B cell (primary cell): Measurements from ENCODE around the gene HES4. TPM values are rescaled to one million over a fixed set of nuclear protein-coding genes. Genes with fewer than 3 reads are reported as not detected.

Experiments
- ATAC-seq: fragments of 200-7000 bp; cut with Tn5 transposase; one replicate; pipeline ENCODE4 v1.10.0; 2021; ENCODE audit warnings: low read depth, mild to moderate bottlenecking, moderate number of reproducible peaks, moderate library complexity
- CTCF ChIA-PET: fragments of 350-600 bp; sonication (Branson Sonifier 250); formaldehyde crosslinking; loops from one replicate; lab custom pipeline; 2021; ENCODE audit warnings: antibody characterized with exemption, inconsistent platforms; lab: Charles Lee
- POLR2A ChIA-PET: fragments of 350-600 bp; sonication (Branson Sonifier 250); formaldehyde crosslinking; loops from one replicate; lab custom pipeline; 2021; ENCODE audit warnings: antibody characterized with exemption; lab: Charles Lee
- DNase-seq: peaks from one replicate; pipeline ENCODE4 v3.0.0; 2013
- H2AFZ ChIP-seq: 2 replicates; pipeline ENCODE4 v1.6.1; 2012; ENCODE audit warnings: mild to moderate bottlenecking, low read depth, low read length; ENCODE audit not compliant: insufficient read depth, poor library complexity, severe bottlenecking
- H3K27ac ChIP-seq, 2 donors: 1 replicate in 1 of 2; 2 replicates in 1 of 2; pipeline ENCODE4 v1.5.1; 2012 to 2013; ENCODE audit warnings: low read length in 2 of 2, mild to moderate bottlenecking in 2 of 2, moderate library complexity in 1 of 2
- H3K27me3 ChIP-seq, 4 experiments: fragments of 200-600 bp in 1 of 4; sonication (generic) in 1 of 4; replicated peaks in 1 of 4; 1 replicate in 2 of 4; 2 replicates in 2 of 4; pipeline versions ENCODE4 v1.6.1 to v1.7.0; 2013 to 2016; ENCODE audit warnings: low read length in 3 of 4, mild to moderate bottlenecking in 2 of 4, mixed read lengths in 1 of 4, moderate library complexity in 1 of 4; ENCODE audit not compliant: insufficient read depth in 4 of 4, control insufficient read depth in 3 of 4; ENCODE audit errors: control extremely low read depth in 1 of 4
- H3K36me3 ChIP-seq, 2 experiments: replicated peaks in 1 of 2; 1 replicate in 1 of 2; 2 replicates in 1 of 2; pipeline versions ENCODE4 v1.6.1 to v1.7.1; 2013; ENCODE audit warnings: low read length in 1 of 2; ENCODE audit not compliant: insufficient read depth in 2 of 2, control insufficient read depth in 1 of 2; ENCODE audit errors: control extremely low read depth in 1 of 2, extremely low read depth in 1 of 2
- H3K4me1 ChIP-seq, 2 donors: fragments of 200-600 bp in 1 of 2; sonication (generic) in 1 of 2; 1 replicate in 1 of 2; 2 replicates in 1 of 2; pipeline versions ENCODE4 v1.5.1 to v1.6.1; 2013 to 2017; ENCODE audit warnings: low read length in 2 of 2; ENCODE audit not compliant: control insufficient read depth in 2 of 2, insufficient read depth in 2 of 2
- H3K4me2 ChIP-seq: replicated peaks from 2 replicates; pipeline ENCODE3; 2012; ENCODE audit warnings: mild to moderate bottlenecking, low read depth, low read length; ENCODE audit not compliant: poor library complexity, severe bottlenecking
- H3K4me3 ChIP-seq, 5 experiments: fragments of 200-600 bp in 1 of 5; sonication (generic) in 1 of 5; 1 replicate in 3 of 5; 2 replicates in 2 of 5; pipeline versions ENCODE4 v1.5.1 to v1.7.0; 2011 to 2016; ENCODE audit warnings: low read length in 4 of 5, mild to moderate bottlenecking in 4 of 5, low read depth in 2 of 5, control low read depth in 1 of 5, moderate library complexity in 1 of 5; ENCODE audit not compliant: insufficient read depth in 1 of 5; ENCODE audit errors: control extremely low read depth in 1 of 5, extremely low read depth in 1 of 5
- H3K79me2 ChIP-seq: fragments of 200-600 bp; sonication (generic); one replicate; pipeline ENCODE4 v1.6.0; 2016; ENCODE audit warnings: low read length; ENCODE audit not compliant: control insufficient read depth, insufficient read depth
- H3K9ac ChIP-seq: fragments of 200-600 bp; sonication (generic); 2 replicates; pipeline ENCODE4 v1.6.1; 2017; ENCODE audit warnings: mild to moderate bottlenecking, low read length, moderate library complexity
- H3K9me3 ChIP-seq, 3 donors: one replicate each; pipeline versions ENCODE4 v1.6.1 to v1.7.1; 2013; ENCODE audit warnings: low read length in 2 of 3; ENCODE audit not compliant: control insufficient read depth in 2 of 3, insufficient read depth in 1 of 3; ENCODE audit errors: control extremely low read depth in 1 of 3
- H4K20me1 ChIP-seq: 2 replicates; pipeline ENCODE4 v1.6.0; 2012; ENCODE audit warnings: mild to moderate bottlenecking, low read length; ENCODE audit not compliant: insufficient read depth, control insufficient read depth, poor library complexity, severe bottlenecking
- H3K27ac Mint-ChIP-seq: one replicate; pipeline ENCODE4 v1.8.0; 2021; ENCODE audit warnings: mixed read lengths
- H3K27me3 Mint-ChIP-seq: one replicate; pipeline ENCODE4 v1.8.0; 2021; ENCODE audit warnings: mixed read lengths
- H3K4me1 Mint-ChIP-seq: one replicate; pipeline ENCODE4 v1.8.0; 2021; ENCODE audit warnings: mixed read lengths
- H3K4me3 Mint-ChIP-seq: one replicate; pipeline ENCODE4 v1.8.0; 2021; ENCODE audit warnings: mixed read lengths
- H3K9me3 Mint-ChIP-seq: one replicate; pipeline ENCODE4 v1.8.0; 2022; ENCODE audit warnings: mixed read lengths; ENCODE audit not compliant: insufficient read depth
- EZH2 ChIP-seq: IDR thresholded peaks from 2 replicates; pipeline ENCODE4 v1.6.1; 2012; ENCODE audit warnings: borderline replicate concordance, low read depth, mild to moderate bottlenecking, moderate library complexity, low read length; ENCODE audit not compliant: insufficient read depth, poor library complexity, severe bottlenecking
- WGBS: methylation state at CpG from one replicate; pipeline ENCODE4 v1.1.5; 2013; ENCODE audit warnings: missing lambda C conversion rate; ENCODE audit not compliant: insufficient coverage; 5-methylcytosine and 5-hydroxymethylcytosine counted together
- intact Hi-C: fragments of 100-400 bp; cut with micrococcal nuclease; formaldehyde crosslinking; loops from one replicate; pipeline ENCODE4 v1.10.0; 2022
- polyA plus RNA-seq: library from polyadenylated mRNA; depleted of rRNA; stranded (reverse); fragments of >200 nt; gene quantifications from 2 replicates; pipeline ENCODE4 v1.2.3, GENCODE V29; 2012
- total RNA-seq, 2 donors: library from RNA; stranded (reverse); fragments of 120-200 nt in 1 of 2; gene quantifications; 1 replicate in 1 of 2; 2 replicates in 1 of 2; pipeline versions ENCODE4 v1.2.3 to v1.2.4, GENCODE V29; 2013 to 2022
- TF ChIP-seq, protein P1 (sequence below): fragments of 200-600 bp; IDR thresholded peaks from one replicate; pipeline ENCODE4 v1.8.0; 2022; ENCODE audit warnings: antibody characterized with exemption, mild to moderate bottlenecking

Gene HES4
- total and polyA plus RNA-seq, 2 donors (not counting 1 experiment from before 2014, with no cell fraction given) = 3.2 to 4.5 TPM

DNA sequence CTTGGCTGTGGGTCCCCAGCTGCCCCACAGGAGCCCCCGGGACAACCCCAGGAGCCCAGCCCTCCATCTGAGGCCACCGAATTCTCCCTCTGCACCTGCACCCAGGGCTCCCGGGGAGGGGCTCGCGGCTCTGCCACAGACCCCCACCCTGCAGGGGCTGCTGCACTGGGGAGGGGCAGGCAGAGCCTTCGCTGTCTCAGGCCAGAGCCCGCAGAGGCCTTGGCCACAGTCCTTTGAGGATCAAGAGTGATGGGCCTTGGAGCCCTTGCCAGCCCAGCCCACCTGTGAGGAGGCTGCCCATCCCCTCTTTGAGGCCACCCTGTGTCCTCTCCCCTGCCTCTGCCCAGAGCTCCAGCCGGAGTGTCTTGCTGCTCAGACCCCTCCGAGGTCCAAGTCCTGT, 24.5 kb downstream of the HES4 start:
- no peak for ATAC-seq
- Histone ChIP-seq H2AFZ (no peak overlapping the region), H3K36me3 (no peaks in the 10 kb centered on the region), H3K9ac (no peak overlapping the region), H3K27me3 (peaks cover 0 to 62% (median 17%) of the 10 kb centered on the region in 4 experiments), H3K4me2 (peak overlapping the region; percentile 66), H3K9me3 (peaks cover 0 to 17% (median 0%) of the 10 kb centered on the region in 3 donors), H3K27ac (no peak overlapping the region), H4K20me1 (no peaks in the 10 kb centered on the region), H3K79me2 (no peaks in the 10 kb centered on the region), H3K4me3 (no peak overlapping the region), H3K4me1 (peaks cover 10% of the 10 kb centered on the region in 2 donors)
- H3K4me3 Mint-ChIP-seq = peak overlapping the region; percentile 37
- TF ChIP-seq EZH2 = no peak
- TF ChIP-seq, protein P1, sequence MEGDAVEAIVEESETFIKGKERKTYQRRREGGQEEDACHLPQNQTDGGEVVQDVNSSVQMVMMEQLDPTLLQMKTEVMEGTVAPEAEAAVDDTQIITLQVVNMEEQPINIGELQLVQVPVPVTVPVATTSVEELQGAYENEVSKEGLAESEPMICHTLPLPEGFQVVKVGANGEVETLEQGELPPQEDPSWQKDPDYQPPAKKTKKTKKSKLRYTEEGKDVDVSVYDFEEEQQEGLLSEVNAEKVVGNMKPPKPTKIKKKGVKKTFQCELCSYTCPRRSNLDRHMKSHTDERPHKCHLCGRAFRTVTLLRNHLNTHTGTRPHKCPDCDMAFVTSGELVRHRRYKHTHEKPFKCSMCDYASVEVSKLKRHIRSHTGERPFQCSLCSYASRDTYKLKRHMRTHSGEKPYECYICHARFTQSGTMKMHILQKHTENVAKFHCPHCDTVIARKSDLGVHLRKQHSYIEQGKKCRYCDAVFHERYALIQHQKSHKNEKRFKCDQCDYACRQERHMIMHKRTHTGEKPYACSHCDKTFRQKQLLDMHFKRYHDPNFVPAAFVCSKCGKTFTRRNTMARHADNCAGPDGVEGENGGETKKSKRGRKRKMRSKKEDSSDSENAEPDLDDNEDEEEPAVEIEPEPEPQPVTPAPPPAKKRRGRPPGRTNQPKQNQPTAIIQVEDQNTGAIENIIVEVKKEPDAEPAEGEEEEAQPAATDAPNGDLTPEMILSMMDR = no peak
- peaks cover 21% of the 10 kb centered on the region for H3K27me3 Mint-ChIP-seq
- WGBS = 69% methylated on average over 9 of the region's 9 CpGs
- POLR2A ChIA-PET = interaction anchor here (1.5 kb wide), 1 partner anchor 16 kb away, joined by 5 read pairs; the partner anchor contains the start of gene NOC2L
- intact Hi-C loops = no loop called here
- H3K4me1 Mint-ChIP-seq = peaks cover 7% of the 10 kb centered on the region
- CTCF ChIA-PET = interaction anchor here (1.2 to 1.5 kb wide), 4 partner anchors 9 to 197 kb away, joined by 3 to 18 read pairs (median 4); partner anchors contain the start of gene PLEKHN1
- no peak overlapping the region for H3K27ac Mint-ChIP-seq
- H3K9me3 Mint-ChIP-seq = no peaks in the 10 kb centered on the region
- no peak for DNase-seq

DNA sequence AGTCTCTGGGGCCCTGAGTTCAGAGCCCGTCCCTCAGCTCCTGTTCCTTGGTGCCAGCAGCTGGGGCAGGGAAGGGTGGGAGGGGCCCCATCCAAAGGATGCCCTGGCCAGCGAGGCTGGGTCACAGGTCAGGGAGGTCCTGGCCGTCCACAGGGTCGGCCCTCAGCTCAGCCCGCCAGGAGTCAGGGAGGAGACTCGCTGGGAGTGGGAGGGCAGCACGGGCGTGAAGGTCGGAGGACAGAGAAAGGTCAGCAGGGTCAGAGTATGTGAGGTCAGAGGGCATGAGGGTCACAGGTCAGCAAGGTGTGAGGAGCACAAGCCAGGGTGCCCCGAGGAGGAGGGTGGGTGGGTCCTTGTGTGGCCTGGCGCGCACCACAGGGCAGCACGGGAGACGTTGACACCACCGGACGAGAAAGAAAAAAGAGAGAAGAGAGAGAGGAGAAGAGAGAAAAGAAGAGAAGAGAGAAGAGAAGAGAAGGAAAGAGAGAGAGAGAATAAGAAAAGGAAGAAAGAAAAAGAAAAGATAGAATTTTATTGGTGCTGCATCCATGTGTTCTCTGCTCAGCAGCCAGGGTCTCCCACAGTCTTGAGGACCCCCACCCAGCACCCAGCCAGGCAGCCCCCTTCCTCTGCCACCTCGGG, 25.1 kb downstream of the HES4 start:
- no peak overlapping the region for H3K27ac Mint-ChIP-seq
- CTCF ChIA-PET = interaction anchor here (1.4 kb wide), 1 partner anchor 8 kb away, joined by 4 read pairs; the partner anchor contains the start of gene PLEKHN1
- DNase-seq = no peak

More for the DNA sequence above, 25.1 kb downstream of the HES4 start:
- Histone ChIP-seq H3K27ac (no peak overlapping the region), H3K27me3 (peaks cover 0 to 65% (median 17%) of the 10 kb centered on the region in 4 experiments), H2AFZ (no peak overlapping the region), H3K9me3 (peaks cover 0 to 17% (median 0%) of the 10 kb centered on the region in 3 donors), H3K4me1 (peaks cover 10% of the 10 kb centered on the region in 2 donors), H3K9ac (no peak overlapping the region), H3K79me2 (no peaks in the 10 kb centered on the region), H3K4me2 (no peak overlapping the region), H4K20me1 (no peaks in the 10 kb centered on the region), H3K36me3 (no peaks in the 10 kb centered on the region), H3K4me3 (no peak overlapping the region)
- ATAC-seq = no peak
- WGBS = 89% methylated on average over 16 of the region's 17 CpGs
- Mint-ChIP-seq H3K9me3 (no peaks in the 10 kb centered on the region), H3K4me1 (peaks cover 7% of the 10 kb centered on the region), H3K4me3 (no peak overlapping the region), H3K27me3 (peaks cover 21% of the 10 kb centered on the region)
- TF ChIP-seq, protein P1 = no peak
- TF ChIP-seq EZH2 = no peak
- intact Hi-C loops = no loop called here
- POLR2A ChIA-PET = interaction anchor here (1.5 kb wide), 1 partner anchor 16 kb away, joined by 5 read pairs; the partner anchor contains the start of gene NOC2L
